Ovary (tissue), 3 donors: ENCODE measurements around the gene LMO1.

Source experiments
- EP300 ChIP-seq: sonication (generic); formaldehyde crosslinking; IDR thresholded peaks from one replicate; pipeline ENCODE4 v1.6.1; 2017; ENCODE audit warnings: antibody characterized with exemption
- POLR2A ChIP-seq: fragments of 450-650 bp; IDR thresholded peaks from one replicate; pipeline ENCODE4 v1.6.1; 2017; ENCODE audit warnings: antibody characterized with exemption, mild to moderate bottlenecking, moderate library complexity
- TF ChIP-seq, protein P1 (sequence below), 3 donors: fragments of 450-650 bp in 2 of 3; fragments of 200-600 bp in 1 of 3; IDR thresholded peaks; one replicate each; pipeline versions ENCODE4 v1.5.1 to v1.8.0; 2016 to 2022; ENCODE audit warnings: antibody characterized with exemption in 3 of 3, mild to moderate bottlenecking in 1 of 3
- donor health status: DM: no; HTN: no; CAD: no.

DNA sequence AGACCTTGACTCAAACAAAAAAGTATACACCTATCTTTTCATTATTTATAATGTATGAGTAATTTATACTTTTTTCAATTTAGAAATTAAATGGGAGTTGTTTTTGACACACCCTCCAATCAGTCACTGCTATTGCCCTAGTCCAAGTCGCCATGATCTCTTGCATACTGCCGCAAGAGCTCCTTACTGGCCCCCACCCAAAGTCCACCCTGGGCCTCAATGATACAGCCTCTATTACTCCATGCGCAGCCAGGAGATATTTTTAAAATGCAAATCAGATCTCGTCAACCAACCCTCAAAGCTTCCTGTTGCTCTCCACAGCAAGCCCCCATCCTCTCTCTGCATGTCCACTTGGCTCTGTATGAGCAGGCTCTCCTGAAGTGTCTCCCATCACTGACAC, 12.8 kb upstream of the LMO1 start:
- TF ChIP-seq POLR2A, result no peak
- TF ChIP-seq, protein P1, sequence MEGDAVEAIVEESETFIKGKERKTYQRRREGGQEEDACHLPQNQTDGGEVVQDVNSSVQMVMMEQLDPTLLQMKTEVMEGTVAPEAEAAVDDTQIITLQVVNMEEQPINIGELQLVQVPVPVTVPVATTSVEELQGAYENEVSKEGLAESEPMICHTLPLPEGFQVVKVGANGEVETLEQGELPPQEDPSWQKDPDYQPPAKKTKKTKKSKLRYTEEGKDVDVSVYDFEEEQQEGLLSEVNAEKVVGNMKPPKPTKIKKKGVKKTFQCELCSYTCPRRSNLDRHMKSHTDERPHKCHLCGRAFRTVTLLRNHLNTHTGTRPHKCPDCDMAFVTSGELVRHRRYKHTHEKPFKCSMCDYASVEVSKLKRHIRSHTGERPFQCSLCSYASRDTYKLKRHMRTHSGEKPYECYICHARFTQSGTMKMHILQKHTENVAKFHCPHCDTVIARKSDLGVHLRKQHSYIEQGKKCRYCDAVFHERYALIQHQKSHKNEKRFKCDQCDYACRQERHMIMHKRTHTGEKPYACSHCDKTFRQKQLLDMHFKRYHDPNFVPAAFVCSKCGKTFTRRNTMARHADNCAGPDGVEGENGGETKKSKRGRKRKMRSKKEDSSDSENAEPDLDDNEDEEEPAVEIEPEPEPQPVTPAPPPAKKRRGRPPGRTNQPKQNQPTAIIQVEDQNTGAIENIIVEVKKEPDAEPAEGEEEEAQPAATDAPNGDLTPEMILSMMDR (IDR thresholded peaks at IDR 0.05), result no peak
- TF ChIP-seq EP300, result no peak
